ENCODE data around the gene GFI1B. TPM values are rescaled to one million over a fixed set of nuclear protein-coding genes. Genes with fewer than 3 reads are reported as not detected.

The GFI1B gene
- total and polyA plus RNA-seq, 10 of the 15 experiments (the other 5 are each of a cell fraction or from before 2014, with no cell fraction given): 0.04 to 0.11 (median 0.05) TPM; not detected in 7

DNA sequence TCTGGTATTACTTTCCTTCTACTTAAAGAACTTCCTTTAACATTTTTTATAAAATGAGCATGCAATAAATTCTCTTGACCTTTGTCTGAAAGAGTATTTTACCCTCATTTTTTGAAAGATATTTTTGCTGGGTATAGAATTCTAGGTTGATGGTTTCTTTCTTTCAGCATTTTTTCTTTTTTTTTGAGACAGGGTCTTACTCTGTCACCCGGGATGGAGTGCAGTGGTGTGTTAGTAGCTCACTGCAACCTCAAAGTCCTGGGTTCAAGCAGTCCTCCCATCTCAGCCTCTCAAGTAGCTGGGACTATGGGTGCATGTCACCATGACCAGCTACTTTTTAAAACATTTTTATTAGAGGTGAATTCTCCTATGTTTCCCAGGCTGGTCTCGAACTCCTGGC is 23.4 kb upstream of the GFI1B start:
- Histone ChIP-seq H3K27me3 (replicated peaks in 1 of 2; ENCODE audit: control insufficient read depth in 2 of 2, insufficient read depth in 2 of 2, low read length in 1 of 2) (no peaks in the 10 kb centered on the region), H3K4me2 (ENCODE audit: control insufficient read depth, insufficient read depth) (no peak overlapping the region), H3K36me3 (ENCODE audit: control insufficient read depth in 2 of 2, insufficient read depth in 2 of 2, low read length in 1 of 2) (no peaks in the 10 kb centered on the region), H4K20me1 (ENCODE audit: control insufficient read depth, insufficient read depth) (no peaks in the 10 kb centered on the region), H2AFZ (ENCODE audit: control insufficient read depth, low read depth, low read length) (no peak overlapping the region), H3K27ac (ENCODE audit: control insufficient read depth, insufficient read depth) (no peak overlapping the region), H3K4me1 (ENCODE audit: control insufficient read depth, insufficient read depth, low read length) (no peaks in the 10 kb centered on the region), H3K79me2 (ENCODE audit: control insufficient read depth, insufficient read depth, low read length) (no peaks in the 10 kb centered on the region), H3K4me3 (no peak overlapping the region), H3K9ac (ENCODE audit: control insufficient read depth, insufficient read depth, low read length) (no peak overlapping the region), H3K9me3 (replicated peaks; ENCODE audit: control insufficient read depth, insufficient read depth, low read length) (peaks cover 3% of the 10 kb centered on the region; the same call in 2 of the 3 replicates)
- RAD21 ChIA-PET (ENCODE audit: unreplicated experiment): no interaction called here
- TF ChIP-seq HCFC1 (IDR thresholded peaks at IDR 0.05; ENCODE audit: low read length) (no peak), NFYB (IDR thresholded peaks at IDR 0.05; ENCODE audit: insufficient read depth, low read depth, low read length) (no peak), MYB (IDR thresholded peaks at IDR 0.05; ENCODE audit: borderline replicate concordance, low read depth, low read length) (no peak), PRDM15 (CRISPR knock-in tag; IDR thresholded peaks at IDR 0.05) (no peak), RBBP5 (conservative IDR thresholded peaks at IDR 0.05) (no peak)
- TF ChIP-seq, protein P1, sequence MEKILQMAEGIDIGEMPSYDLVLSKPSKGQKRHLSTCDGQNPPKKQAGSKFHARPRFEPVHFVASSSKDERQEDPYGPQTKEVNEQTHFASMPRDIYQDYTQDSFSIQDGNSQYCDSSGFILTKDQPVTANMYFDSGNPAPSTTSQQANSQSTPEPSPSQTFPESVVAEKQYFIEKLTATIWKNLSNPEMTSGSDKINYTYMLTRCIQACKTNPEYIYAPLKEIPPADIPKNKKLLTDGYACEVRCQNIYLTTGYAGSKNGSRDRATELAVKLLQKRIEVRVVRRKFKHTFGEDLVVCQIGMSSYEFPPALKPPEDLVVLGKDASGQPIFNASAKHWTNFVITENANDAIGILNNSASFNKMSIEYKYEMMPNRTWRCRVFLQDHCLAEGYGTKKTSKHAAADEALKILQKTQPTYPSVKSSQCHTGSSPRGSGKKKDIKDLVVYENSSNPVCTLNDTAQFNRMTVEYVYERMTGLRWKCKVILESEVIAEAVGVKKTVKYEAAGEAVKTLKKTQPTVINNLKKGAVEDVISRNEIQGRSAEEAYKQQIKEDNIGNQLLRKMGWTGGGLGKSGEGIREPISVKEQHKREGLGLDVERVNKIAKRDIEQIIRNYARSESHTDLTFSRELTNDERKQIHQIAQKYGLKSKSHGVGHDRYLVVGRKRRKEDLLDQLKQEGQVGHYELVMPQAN (conservative IDR thresholded peaks at IDR 0.05): no peak
- in situ Hi-C loops (cut with MboI): no loop called here
- BruUV-seq (replicated peaks): no TSS peak
- intact Hi-C loops (cut with micrococcal nuclease; ENCODE audit: unreplicated experiment): no loop called here
- ATAC-seq (no peak), DNase-seq (ENCODE audit: low read depth, low spot score) (no peak), FAIRE-seq (no peak)
- WGBS (ENCODE audit: insufficient coverage, insufficient replicate concordance, low lambda C conversion rate, missing lambda C conversion rate): 5% methylated on average over 2 of the region's 2 CpGs
- CTCF ChIA-PET: no interaction called here
- POLR2A ChIA-PET: no interaction called here
- SMC1A ChIA-PET (ENCODE audit: uncharacterized antibody, unreplicated experiment): no interaction called here

Measured in GM12878 (cell line).